GM19455 (cell line): ENCODE measurements around the gene RAB6B.

ENCODE experiments used
- ATAC-seq: cut with Tn5 transposase; IDR thresholded peaks from one replicate; pipeline ENCODE4 v1.9.1; 2021; ENCODE audit not compliant: unreplicated experiment

RAB6B gene

GRCh38 chr3:133860519-133860918 is 35.2 kb downstream of the RAB6B start:
- ATAC-seq: no peak

GRCh38 chr3:133859381-133860234 is 36.1 kb downstream of the RAB6B start:
- ATAC-seq: no peak

GRCh38 chr3:133857767-133858166 is 37.9 kb downstream of the RAB6B start:
- no peak for ATAC-seq

- ATAC-seq: no peak
These were observed 39.4 kb downstream of the RAB6B start for GRCh38 chr3:133856316-133856715.

GRCh38 chr3:133855772-133856171 is 39.9 kb downstream of the RAB6B start:
- no peak for ATAC-seq

GRCh38 chr3:133855002-133855370 is 40.7 kb downstream of the RAB6B start:
- no peak for ATAC-seq

GRCh38 chr3:133854264-133855001 is 41.2 kb downstream of the RAB6B start:
- ATAC-seq: no peak

GRCh38 chr3:133853925-133854227 is 41.8 kb downstream of the RAB6B start:
- ATAC-seq: no peak

GRCh38 chr3:133853063-133853924 is 42.4 kb downstream of the RAB6B start:
- ATAC-seq: no peak

- ATAC-seq: no peak
These were observed 43.8 kb downstream of the RAB6B start for GRCh38 chr3:133851931-133852330.

- no peak for ATAC-seq
These were observed 44.3 kb downstream of the RAB6B start for GRCh38 chr3:133851266-133851906.

GRCh38 chr3:133850034-133850433 is 45.6 kb downstream of the RAB6B start:
- no peak for ATAC-seq

GRCh38 chr3:133849346-133849745 is 46.3 kb downstream of the RAB6B start:
- ATAC-seq: no peak

GRCh38 chr3:133845127-133845526 is 50.6 kb downstream of the RAB6B start:
- ATAC-seq: no peak

- ATAC-seq: no peak
These were observed 52.0 kb downstream of the RAB6B start for GRCh38 chr3:133843634-133844033.

GRCh38 chr3:133842158-133842557 is 53.5 kb downstream of the RAB6B start:
- ATAC-seq: no peak

GRCh38 chr3:133841196-133841595 is 54.5 kb downstream of the RAB6B start:
- ATAC-seq: no peak

- ATAC-seq: no peak
These were observed 54.9 kb downstream of the RAB6B start for GRCh38 chr3:133840767-133841166.

GRCh38 chr3:133840055-133840737 is 55.5 kb downstream of the RAB6B start:
- no peak for ATAC-seq
